GM13977 (cell line): Measurements from ENCODE around the gene ZNF124.

Experiments
- DNase-seq: peaks from one replicate; pipeline ENCODE4 v3.0.0; 2012; ENCODE audit warnings: low spot score
- in situ Hi-C: fragments of 300-500 bp; cut with MboI; formaldehyde crosslinking; loops from one replicate; pipeline ENCODE4 v1.12.0; 2022; ENCODE audit warnings: low sequenced_read_pairs, low pct_unique_long_range_greater_than_20kb, mixed read lengths, inconsistent platforms; ENCODE audit not compliant: unreplicated experiment
- TF ChIP-seq, protein P1 (sequence below): IDR thresholded peaks from 2 replicates; pipeline ENCODE4 v1.5.1; 2012; ENCODE audit warnings: mild to moderate bottlenecking, control low read depth; ENCODE audit not compliant: insufficient read depth; ENCODE audit errors: extremely low read depth, missing control alignments

ZNF124 gene

DNA sequence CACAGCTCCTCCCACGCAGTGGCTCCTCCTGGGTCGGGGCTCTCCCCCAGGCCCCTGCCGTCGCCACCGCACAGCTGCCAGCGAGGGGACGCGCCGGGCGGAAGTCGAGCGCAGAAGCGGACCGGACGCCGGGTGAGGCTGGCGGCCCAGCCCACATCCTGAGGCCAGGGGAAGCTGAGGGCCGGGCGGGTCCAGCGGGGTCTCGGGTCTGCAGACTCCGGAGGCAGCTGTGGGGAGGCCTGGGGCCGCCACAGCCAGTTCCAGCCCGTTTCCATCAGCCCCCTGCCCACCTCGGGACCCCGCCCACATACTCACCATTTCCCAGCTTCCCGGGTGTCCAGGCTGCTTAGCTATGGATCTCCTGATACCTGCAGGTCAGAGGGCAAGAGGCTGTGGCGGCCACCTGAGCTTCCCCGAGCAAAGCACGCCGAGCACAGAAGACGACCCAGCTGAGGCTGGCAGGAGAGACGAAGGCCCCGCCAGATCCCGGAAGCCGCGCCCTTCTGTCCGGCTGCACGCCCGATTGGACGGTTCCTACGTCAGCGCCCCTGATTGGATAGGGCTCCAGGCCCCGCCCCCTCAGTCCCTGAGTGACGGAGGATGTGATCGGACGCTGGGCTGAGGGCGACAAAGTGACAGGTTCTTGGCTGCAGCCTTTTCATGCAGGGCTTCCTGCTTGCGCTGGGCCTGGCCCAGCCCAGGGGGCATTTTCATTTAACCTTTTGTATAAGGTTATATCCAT is 38.7 kb upstream of the ZNF124 start:
- TF ChIP-seq, protein P1, sequence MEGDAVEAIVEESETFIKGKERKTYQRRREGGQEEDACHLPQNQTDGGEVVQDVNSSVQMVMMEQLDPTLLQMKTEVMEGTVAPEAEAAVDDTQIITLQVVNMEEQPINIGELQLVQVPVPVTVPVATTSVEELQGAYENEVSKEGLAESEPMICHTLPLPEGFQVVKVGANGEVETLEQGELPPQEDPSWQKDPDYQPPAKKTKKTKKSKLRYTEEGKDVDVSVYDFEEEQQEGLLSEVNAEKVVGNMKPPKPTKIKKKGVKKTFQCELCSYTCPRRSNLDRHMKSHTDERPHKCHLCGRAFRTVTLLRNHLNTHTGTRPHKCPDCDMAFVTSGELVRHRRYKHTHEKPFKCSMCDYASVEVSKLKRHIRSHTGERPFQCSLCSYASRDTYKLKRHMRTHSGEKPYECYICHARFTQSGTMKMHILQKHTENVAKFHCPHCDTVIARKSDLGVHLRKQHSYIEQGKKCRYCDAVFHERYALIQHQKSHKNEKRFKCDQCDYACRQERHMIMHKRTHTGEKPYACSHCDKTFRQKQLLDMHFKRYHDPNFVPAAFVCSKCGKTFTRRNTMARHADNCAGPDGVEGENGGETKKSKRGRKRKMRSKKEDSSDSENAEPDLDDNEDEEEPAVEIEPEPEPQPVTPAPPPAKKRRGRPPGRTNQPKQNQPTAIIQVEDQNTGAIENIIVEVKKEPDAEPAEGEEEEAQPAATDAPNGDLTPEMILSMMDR, result no peak
- DNase-seq, result peak; percentile 95
- in situ Hi-C loops, result no loop called here

DNA sequence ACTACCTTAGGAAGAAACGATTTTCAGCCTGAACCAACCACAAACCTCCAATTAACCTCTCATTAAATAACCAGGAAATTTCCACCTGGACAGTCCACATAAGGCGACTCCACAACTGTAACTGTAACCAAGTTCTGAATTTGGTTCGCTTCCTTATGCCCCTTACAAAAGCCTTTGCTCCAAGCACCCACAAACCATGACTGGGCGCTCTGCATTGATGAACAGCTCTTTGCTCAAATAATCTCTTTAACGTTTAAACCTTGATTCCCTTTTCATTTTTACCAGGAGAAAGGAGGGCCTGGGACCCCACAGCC is 38.2 kb upstream of the ZNF124 start:
- TF ChIP-seq, protein P1, result no peak
- in situ Hi-C loops, result no loop called here
- DNase-seq, result no peak

DNA sequence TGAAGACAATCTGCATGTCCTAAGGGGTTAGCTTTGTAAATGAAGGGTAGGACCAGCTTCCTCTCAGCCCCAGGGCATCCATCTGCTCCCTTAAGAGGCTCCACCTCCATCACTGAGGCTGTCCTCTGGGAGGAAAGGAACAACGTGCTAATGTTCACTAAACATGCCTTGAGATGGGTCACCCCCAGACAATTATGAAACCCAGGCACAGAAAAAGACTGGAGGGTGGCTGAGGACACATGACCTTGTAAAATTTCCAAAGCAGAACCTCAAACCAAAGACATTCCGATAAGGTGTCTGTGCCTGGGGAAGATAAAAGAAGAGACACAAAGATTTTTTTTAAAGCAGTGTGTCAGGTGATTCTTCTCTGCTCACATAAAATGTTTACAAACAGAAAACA is 37.6 kb upstream of the ZNF124 start:
- in situ Hi-C loops, result no loop called here
- no peak for DNase-seq
- TF ChIP-seq, protein P1, result no peak

DNA sequence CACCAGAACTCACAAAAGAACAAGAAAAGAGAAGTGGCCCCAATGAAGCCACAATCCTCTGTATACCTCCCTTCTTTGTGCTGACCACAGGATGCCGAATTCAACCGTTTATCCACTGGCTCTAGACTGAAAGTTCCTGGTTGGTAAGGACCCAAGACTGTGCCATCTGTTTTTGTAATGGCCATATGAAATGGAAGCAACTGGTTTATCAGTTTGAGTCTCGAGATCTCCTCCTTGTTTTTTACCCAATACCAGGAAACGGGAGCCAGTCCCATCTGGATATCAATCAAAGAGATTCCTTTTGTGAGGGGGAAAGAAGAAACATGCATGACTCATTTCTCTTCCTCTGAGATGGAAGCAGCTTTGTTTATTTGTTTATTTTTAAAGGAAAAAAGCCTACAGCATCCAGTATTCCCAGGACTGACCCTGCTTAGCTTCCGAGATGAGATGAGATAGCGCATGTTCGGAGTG is 32.4 kb upstream of the ZNF124 start:
- in situ Hi-C loops, result no loop called here
- no peak for DNase-seq
- TF ChIP-seq, protein P1, result no peak

DNA sequence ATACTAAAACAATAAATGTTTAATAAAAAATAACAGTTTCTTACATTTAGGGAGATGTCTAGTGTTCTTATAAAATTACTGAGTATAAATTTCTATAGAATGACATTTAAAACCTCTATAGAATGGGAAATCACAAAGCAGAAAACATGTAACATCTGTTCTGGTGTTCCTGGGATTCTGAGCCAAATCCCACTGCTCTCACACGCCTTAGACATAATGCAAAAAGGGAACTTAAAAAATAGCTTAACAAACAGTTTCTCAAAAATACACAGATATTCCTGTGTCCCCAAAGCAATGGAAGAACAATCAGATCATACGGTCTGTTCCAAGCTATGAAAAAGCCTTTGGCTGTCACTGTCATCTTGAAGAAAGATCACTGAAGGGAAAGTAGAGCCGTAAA is 27.0 kb upstream of the ZNF124 start:
- in situ Hi-C loops, result no loop called here
- no peak for DNase-seq
- TF ChIP-seq, protein P1, result no peak

DNA sequence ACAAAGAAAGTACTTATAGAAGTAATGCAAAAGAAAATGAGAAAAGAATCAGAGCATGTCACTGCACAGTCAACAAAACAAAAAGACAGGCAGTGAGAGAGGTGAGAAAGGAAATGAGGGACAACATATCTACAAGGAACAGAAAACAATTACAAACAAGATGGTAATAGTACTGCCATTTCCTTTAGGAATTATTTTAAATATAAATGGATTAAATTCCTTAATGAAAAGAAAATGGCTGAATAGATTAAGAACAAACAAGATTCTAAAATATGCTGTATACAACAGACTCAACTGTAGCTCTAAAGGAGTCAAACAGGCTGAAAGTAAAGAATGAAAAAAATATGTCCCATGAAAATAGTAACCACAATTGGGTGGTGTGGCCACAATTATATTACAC is 22.1 kb upstream of the ZNF124 start:
- no peak for DNase-seq
- TF ChIP-seq, protein P1, result no peak
- in situ Hi-C loops, result no loop called here
